HCT116 (cell line): ENCODE measurements around the gene SYDE1. TPM values are rescaled to one million over a fixed set of nuclear protein-coding genes. Genes with fewer than 3 reads are reported as not detected.

ENCODE experiments used
- ATAC-seq: fragments of 200-7000 bp; cut with Tn5 transposase; 2 replicates; pipeline ENCODE4 v1.9.1; 2020; ENCODE audit warnings: mild to moderate bottlenecking, moderate library complexity
- BruUV-seq: library from RNA; stranded (reverse); fragments of 400-500 nt; replicated peaks from 2 replicates; lab custom pipeline; 2021; lab: Mats Ljungman, UMichigan
- CTCF ChIA-PET: fragments of 300-600 bp; sonication (Branson Sonifier 250); formaldehyde crosslinking; loops from one replicate; lab custom pipeline; 2021; ENCODE audit warnings: antibody characterized with exemption; lab: Charles Lee
- POLR2A ChIA-PET: fragments of 300-600, 350-600 bp; sonication (Branson Sonifier 250); formaldehyde crosslinking; loops from one replicate; lab custom pipeline; 2021; ENCODE audit warnings: antibody characterized with exemption; lab: Charles Lee
- RAD21 ChIA-PET, 2 experiments: fragments of 300-600 bp; sonication (Branson Sonifier 250); formaldehyde crosslinking; loops; one replicate each; lab custom pipeline; 2023; ENCODE audit warnings: low total read pairs in 2 of 2; ENCODE audit not compliant: uncharacterized antibody in 2 of 2, unreplicated experiment in 2 of 2, low non-redundant PET in 1 of 2; lab: Charles Lee
- DNase-seq: peaks from one replicate; pipeline ENCODE4 v3.0.0-alpha.2; 2010; ENCODE audit warnings: low read depth, low spot score
- H2AFZ ChIP-seq: fragments of 200-600 bp; shearing (Covaris generic), sonication (generic); 2 replicates; pipeline ENCODE4 v1.6.1; 2017; ENCODE audit warnings: low read depth, mixed run types, mixed read lengths, antibody characterized with exemption, low read length; ENCODE audit not compliant: poor library complexity, severe bottlenecking
- H3K27ac ChIP-seq: 2 replicates; pipeline ENCODE4 v1.5.1; 2012; ENCODE audit warnings: low read depth, low read length
- H3K27me3 ChIP-seq: fragments of 200-600 bp; sonication (generic); 2 replicates; pipeline ENCODE4 v1.6.1; 2016; ENCODE audit warnings: mixed run types, low read length, mixed read lengths; ENCODE audit not compliant: insufficient read depth
- H3K36me3 ChIP-seq, 2 experiments: fragments of 200-500 bp in 1 of 2; fragments of 200-600 bp in 1 of 2; sonication (Bioruptor generic) in 1 of 2; sonication (generic) in 1 of 2; 2 replicates each; pipeline versions ENCODE4 v1.5.1 to v1.6.1; 2014 to 2016; ENCODE audit warnings: low read length in 2 of 2, inconsistent platforms in 1 of 2, mixed read lengths in 1 of 2, mixed run types in 1 of 2; ENCODE audit not compliant: insufficient read depth in 2 of 2, control insufficient read depth in 1 of 2
- H3K4me1 ChIP-seq, 2 experiments: fragments of 200-600 bp in 1 of 2; sonication (generic) in 1 of 2; 2 replicates each; pipeline versions ENCODE4 v1.5.1 to v1.6.1; 2012 to 2017; ENCODE audit warnings: low read length in 2 of 2, inconsistent platforms in 1 of 2, mild to moderate bottlenecking in 1 of 2, mixed read lengths in 1 of 2, mixed run types in 1 of 2, moderate library complexity in 1 of 2; ENCODE audit not compliant: insufficient read depth in 2 of 2, control insufficient read depth in 1 of 2
- H3K4me2 ChIP-seq: fragments of 200-600 bp; sonication (generic); 2 replicates; pipeline ENCODE4 v1.6.1; 2017; ENCODE audit warnings: mixed run types, low read length, mixed read lengths
- H3K4me3 ChIP-seq, 2 experiments: fragments of 200-600 bp in 1 of 2; sonication (generic) in 1 of 2; replicated peaks in 1 of 2; 2 replicates each; pipeline ENCODE4 v1.5.1; 2011 to 2016; ENCODE audit warnings: low read length in 2 of 2, control low read depth in 1 of 2, low read depth in 1 of 2, mild to moderate bottlenecking in 1 of 2, mixed read lengths in 1 of 2, mixed run types in 1 of 2
- H3K79me2 ChIP-seq: fragments of 200-600 bp; sonication (generic); 2 replicates; pipeline ENCODE4 v1.6.1; 2017; ENCODE audit warnings: mild to moderate bottlenecking, mixed run types, low read length, moderate library complexity, mixed read lengths; ENCODE audit not compliant: insufficient read depth
- H3K9ac ChIP-seq: fragments of 200-600 bp; sonication (generic); 2 replicates; pipeline ENCODE4 v1.6.1; 2016; ENCODE audit warnings: low read length, mixed read lengths
- H3K9me2 ChIP-seq: fragments of 200-600 bp; sonication (generic), shearing (Covaris generic); 2 replicates; pipeline ENCODE4 v1.6.1; 2017; ENCODE audit warnings: mixed run types, mild to moderate bottlenecking, moderate library complexity; ENCODE audit not compliant: insufficient read depth
- H3K9me3 ChIP-seq, 2 experiments: fragments of 200-500 bp in 1 of 2; fragments of 200-600 bp in 1 of 2; sonication (Bioruptor generic) in 1 of 2; sonication (generic) in 1 of 2; 2 replicates each; pipeline ENCODE4 v1.6.1; 2014 to 2017; ENCODE audit warnings: low read length in 2 of 2, mixed read lengths in 2 of 2, inconsistent platforms in 1 of 2, low read depth in 1 of 2, mild to moderate bottlenecking in 1 of 2, mixed run types in 1 of 2, moderate library complexity in 1 of 2; ENCODE audit not compliant: control insufficient read depth in 1 of 2, insufficient read depth in 1 of 2
- H4K20me1 ChIP-seq: fragments of 200-600 bp; sonication (generic), shearing (Covaris generic); 2 replicates; pipeline ENCODE4 v1.6.1; 2017; ENCODE audit warnings: mixed run types, mild to moderate bottlenecking, moderate library complexity; ENCODE audit not compliant: insufficient read depth
- ATF3 ChIP-seq: IDR thresholded peaks from 2 replicates; pipeline ENCODE4 v1.6.1; 2012
- CBX3 ChIP-seq: IDR thresholded peaks from 2 replicates; pipeline ENCODE4 v1.6.1; 2012; ENCODE audit warnings: low read depth
- CEBPB ChIP-seq: IDR thresholded peaks from 2 replicates; pipeline ENCODE4 v1.6.1; 2012; ENCODE audit warnings: low read depth
- CTCF ChIP-seq, 3 experiments: fragments of 200-600 bp in 1 of 3; sonication (generic) in 1 of 3; IDR thresholded peaks in 2 of 3; conservative IDR thresholded peaks in 1 of 3; 2 replicates each; pipeline ENCODE4 v1.5.1; 2012 to 2017; ENCODE audit warnings: low read depth in 2 of 3, low read length in 2 of 3, antibody characterized with exemption in 1 of 3, borderline replicate concordance in 1 of 3, control low read depth in 1 of 3, mild to moderate bottlenecking in 1 of 3, mixed read lengths in 1 of 3, mixed run types in 1 of 3, moderate library complexity in 1 of 3; ENCODE audit not compliant: insufficient read depth in 1 of 3
- ELF1 ChIP-seq: IDR thresholded peaks from 2 replicates; pipeline ENCODE4 v1.6.1; 2012; ENCODE audit warnings: low read depth, borderline replicate concordance
- EZH2phosphoT487 ChIP-seq: fragments of 200-600 bp; IDR thresholded peaks from 2 replicates; pipeline ENCODE4 v1.6.1; 2018; ENCODE audit warnings: antibody characterized with exemption, borderline replicate concordance
- JUND ChIP-seq: IDR thresholded peaks from 2 replicates; pipeline ENCODE4 v1.6.1; 2012
- POLR2A ChIP-seq: IDR thresholded peaks from 2 replicates; pipeline ENCODE4 v1.7.0; 2011; ENCODE audit warnings: borderline replicate concordance; ENCODE audit not compliant: insufficient read depth, insufficient read length; ENCODE audit errors: extremely low read depth
- REST ChIP-seq: IDR thresholded peaks from 2 replicates; pipeline ENCODE4 v1.6.1; 2012; ENCODE audit warnings: low read depth
- SP1 ChIP-seq: IDR thresholded peaks from 2 replicates; pipeline ENCODE4 v1.6.1; 2012; ENCODE audit warnings: low read depth
- YY1 ChIP-seq: IDR thresholded peaks from 2 replicates; pipeline ENCODE4 v1.6.1; 2011; ENCODE audit warnings: low read length, low read depth, moderate library complexity, mild to moderate bottlenecking; ENCODE audit not compliant: insufficient replicate concordance; ENCODE audit errors: extremely low read depth
- ZNF274 ChIP-seq: fragments of 200-500 bp; sonication (Bioruptor generic); IDR thresholded peaks from 2 replicates; pipeline ENCODE4 v1.6.1; 2014; ENCODE audit warnings: mild to moderate bottlenecking, low read depth, low read length, inconsistent platforms
- intact Hi-C: fragments of 100-400 bp; cut with micrococcal nuclease; formaldehyde crosslinking; loops from 2 replicates; pipeline ENCODE4 v1.10.0; 2022
- total RNA-seq: library from RNA; stranded (reverse); gene quantifications from one replicate; pipeline ENCODE4 v1.2.1, GENCODE V29; 2021; ENCODE audit not compliant: unreplicated experiment

Gene SYDE1
- total RNA-seq, 1 experiment from 2014 or later: 4.9 TPM

GRCh38 chr19:15147090-15147489 is 39.9 kb downstream of the SYDE1 start:
- Histone ChIP-seq H3K4me3 (no peak overlapping the region), H3K4me1 (no peaks in the 10 kb centered on the region; a peak in 1 of 4 replicates), H3K27ac (no peak overlapping the region), H2AFZ (no peak overlapping the region), H3K9ac (no peak overlapping the region), H4K20me1 (no peaks in the 10 kb centered on the region), H3K79me2 (no peaks in the 10 kb centered on the region), H3K27me3 (no peaks in the 10 kb centered on the region), H3K9me3 (no peaks in the 10 kb centered on the region), H3K9me2 (no peaks in the 10 kb centered on the region), H3K4me2 (no peak overlapping the region), H3K36me3 (no peaks in the 10 kb centered on the region)
- BruUV-seq: no TSS peak
- no peak for ATAC-seq
- POLR2A ChIA-PET: no interaction called here
- CTCF ChIA-PET: interaction anchor here (0.6 to 1.8 kb wide), 3 partner anchors 14 to 376 kb away, joined by 3 to 6 read pairs (median 4); no protein-coding TSS in a partner anchor
- intact Hi-C loops: no loop called here
- TF ChIP-seq ZNF274: no peak
- TF ChIP-seq ELF1: no peak
- no peak for TF ChIP-seq CTCF (IDR thresholded peaks at IDR 0.05 in 2 of 3, conservative IDR thresholded peaks at IDR 0.05 in 1 of 3; ENCODE audit: borderline replicate concordance in 1 of 3, insufficient read depth in 1 of 3, low read depth in 2 of 3, low read length in 2 of 3)
- no peak for TF ChIP-seq POLR2A
- TF ChIP-seq JUND: no peak
- no peak for TF ChIP-seq REST
- TF ChIP-seq SP1: no peak
- no peak for TF ChIP-seq CEBPB
- TF ChIP-seq ATF3: no peak
- no peak for TF ChIP-seq EZH2phosphoT487
- TF ChIP-seq YY1: no peak
- TF ChIP-seq CBX3: no peak
- no peak for DNase-seq
- RAD21 ChIA-PET: no interaction called here
